DND-41 (cell line): ENCODE data around the gene MTCH2.

ENCODE experiments used
- CTCF ChIP-seq: IDR thresholded peaks from 2 replicates; pipeline ENCODE4 v1.5.1; 2012; ENCODE audit warnings: borderline replicate concordance, low read length, moderate library complexity, mild to moderate bottlenecking; ENCODE audit not compliant: poor library complexity, severe bottlenecking; ENCODE audit errors: extremely low read depth
- EZH2 ChIP-seq: IDR thresholded peaks from 3 replicates; pipeline ENCODE4 v1.6.1; 2012; ENCODE audit warnings: borderline replicate concordance, low read depth, mild to moderate bottlenecking, moderate library complexity, low read length, inconsistent platforms; ENCODE audit not compliant: severe bottlenecking

- no peak for TF ChIP-seq CTCF
- TF ChIP-seq EZH2, result no peak
Observed at GRCh38 chr11:47587723-47588326, 54.5 kb downstream of the MTCH2 start.
